Tibial nerve (tissue), 4 donors: ENCODE data around the gene LACRT. TPM values are rescaled to one million over a fixed set of nuclear protein-coding genes. Genes with fewer than 3 reads are reported as not detected.

ENCODE experiments used
- DNase-seq, 2 donors: peaks; one replicate each; pipeline ENCODE4 v3.0.0-alpha.2; 2019; ENCODE audit warnings: low spot score in 2 of 2
- H3K27ac ChIP-seq, 4 donors: fragments of 200-600 bp; sonication (generic) in 3 of 4; one replicate each; pipeline ENCODE4 v1.5.1; 2017 to 2019; ENCODE audit warnings: mild to moderate bottlenecking in 1 of 4
- H3K27me3 ChIP-seq, 2 donors: fragments of 200-600 bp; sonication (generic) in 1 of 2; one replicate each; pipeline versions ENCODE4 v1.5.1 to v1.6.0; 2017 to 2019
- H3K36me3 ChIP-seq, 3 donors: fragments of 200-600 bp; sonication (generic); one replicate each; pipeline ENCODE4 v1.5.1; 2018 to 2019
- H3K4me1 ChIP-seq, 4 donors: fragments of 200-600 bp; sonication (generic) in 3 of 4; one replicate each; pipeline ENCODE4 v1.5.1; 2017 to 2019
- H3K4me3 ChIP-seq, 4 donors: fragments of 200-600 bp; sonication (generic) in 3 of 4; one replicate each; pipeline ENCODE4 v1.5.1; 2017 to 2019; ENCODE audit warnings: mild to moderate bottlenecking in 1 of 4, moderate library complexity in 1 of 4
- H3K9me3 ChIP-seq, 4 donors: fragments of 200-600 bp; sonication (generic) in 3 of 4; one replicate each; pipeline ENCODE4 v1.5.1; 2017 to 2019
- EP300 ChIP-seq, 2 donors: sonication (generic); formaldehyde crosslinking; IDR thresholded peaks; one replicate each; pipeline ENCODE4 v1.6.1; 2017; ENCODE audit warnings: antibody characterized with exemption in 2 of 2, mild to moderate bottlenecking in 1 of 2
- POLR2A ChIP-seq, 2 donors: fragments of 450-650 bp; IDR thresholded peaks; one replicate each; pipeline ENCODE4 v1.6.1; 2017; ENCODE audit warnings: antibody characterized with exemption in 2 of 2, mild to moderate bottlenecking in 2 of 2, moderate library complexity in 2 of 2
- WGBS, 2 donors: methylation state at CpG; one replicate each; pipeline ENCODE4 v1.1.5; 2018; 5-methylcytosine and 5-hydroxymethylcytosine counted together
- total RNA-seq, 4 donors: library from RNA; depleted of rRNA; stranded (reverse); fragments of >200 nt; gene quantifications; one replicate each; pipeline ENCODE4 v1.1.0, GENCODE V29; 2016
- TF ChIP-seq, protein P1 (sequence below), 5 experiments: fragments of 200-600 bp in 3 of 5; fragments of 450-650 bp in 2 of 5; sonication (generic) in 3 of 5; IDR thresholded peaks; one replicate each; pipeline ENCODE4 v1.5.1; 2016 to 2019; ENCODE audit warnings: antibody characterized with exemption in 5 of 5, mild to moderate bottlenecking in 3 of 5, moderate library complexity in 2 of 5

The LACRT gene
- total RNA-seq, 4 donors from 2014 or later: not detected

DNA sequence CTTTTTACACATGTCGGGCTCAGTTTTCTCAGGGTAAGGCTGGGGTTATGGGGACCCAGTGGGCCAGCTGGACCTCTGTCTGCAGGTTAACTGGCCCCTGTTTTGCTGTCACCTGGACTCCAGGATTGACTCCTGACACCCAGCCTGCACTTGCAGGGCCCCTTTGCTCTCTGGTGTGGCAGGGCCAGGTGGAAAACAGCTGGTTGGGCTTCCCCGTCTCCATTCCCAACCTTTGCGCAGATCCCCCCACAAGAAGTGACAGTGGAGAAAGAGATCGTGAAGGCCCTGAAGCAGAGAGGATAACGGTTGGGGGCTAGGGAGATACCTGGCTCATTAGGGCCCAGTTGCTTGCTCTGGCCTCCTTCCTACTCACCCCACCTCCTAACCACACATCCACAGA, 44.7 kb downstream of the LACRT start:
- 91 to 95% methylated on average over 5 of the region's 5 CpGs for WGBS, 2 donors
- Histone ChIP-seq H3K27me3 (peaks cover 0 to 13% of the 10 kb centered on the region in 2 donors), H3K9me3 (no peaks in the 10 kb centered on the region), H3K36me3 (no peaks in the 10 kb centered on the region), H3K27ac (no peak overlapping the region), H3K4me3 (no peak overlapping the region), H3K4me1 (peaks cover 0 to 21% (median 6%) of the 10 kb centered on the region in 4 donors)
- no peak for DNase-seq
- TF ChIP-seq, protein P1, sequence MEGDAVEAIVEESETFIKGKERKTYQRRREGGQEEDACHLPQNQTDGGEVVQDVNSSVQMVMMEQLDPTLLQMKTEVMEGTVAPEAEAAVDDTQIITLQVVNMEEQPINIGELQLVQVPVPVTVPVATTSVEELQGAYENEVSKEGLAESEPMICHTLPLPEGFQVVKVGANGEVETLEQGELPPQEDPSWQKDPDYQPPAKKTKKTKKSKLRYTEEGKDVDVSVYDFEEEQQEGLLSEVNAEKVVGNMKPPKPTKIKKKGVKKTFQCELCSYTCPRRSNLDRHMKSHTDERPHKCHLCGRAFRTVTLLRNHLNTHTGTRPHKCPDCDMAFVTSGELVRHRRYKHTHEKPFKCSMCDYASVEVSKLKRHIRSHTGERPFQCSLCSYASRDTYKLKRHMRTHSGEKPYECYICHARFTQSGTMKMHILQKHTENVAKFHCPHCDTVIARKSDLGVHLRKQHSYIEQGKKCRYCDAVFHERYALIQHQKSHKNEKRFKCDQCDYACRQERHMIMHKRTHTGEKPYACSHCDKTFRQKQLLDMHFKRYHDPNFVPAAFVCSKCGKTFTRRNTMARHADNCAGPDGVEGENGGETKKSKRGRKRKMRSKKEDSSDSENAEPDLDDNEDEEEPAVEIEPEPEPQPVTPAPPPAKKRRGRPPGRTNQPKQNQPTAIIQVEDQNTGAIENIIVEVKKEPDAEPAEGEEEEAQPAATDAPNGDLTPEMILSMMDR (IDR thresholded peaks at IDR 0.05): no peak
- no peak for TF ChIP-seq EP300 (IDR thresholded peaks at IDR 0.05)
- TF ChIP-seq POLR2A (IDR thresholded peaks at IDR 0.05): no peak

DNA sequence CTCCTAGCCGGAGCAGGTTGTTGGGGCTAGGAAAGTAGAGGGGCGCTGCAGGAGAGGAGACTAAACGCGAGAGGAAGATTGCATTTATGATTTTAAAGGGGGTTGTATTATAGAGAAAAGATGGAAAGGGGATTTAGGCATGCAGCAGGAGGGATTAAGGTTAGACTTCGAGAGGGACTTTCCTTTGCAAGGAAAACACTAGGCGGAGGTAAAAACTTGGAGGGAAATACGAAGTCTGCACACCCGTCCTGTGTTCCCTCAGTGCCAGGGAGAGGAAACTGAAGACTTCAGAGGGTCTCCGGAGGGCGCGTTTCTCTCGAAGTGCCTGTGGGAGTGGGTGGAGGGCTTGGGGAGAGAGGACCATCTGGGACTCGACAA, 45.8 kb downstream of the LACRT start:
- no peaks in the 10 kb centered on the region for H3K36me3 ChIP-seq
- H3K27me3 ChIP-seq: peaks cover 0 to 13% of the 10 kb centered on the region in 2 donors
- no peak for DNase-seq
- no peaks in the 10 kb centered on the region for H3K9me3 ChIP-seq
- WGBS, 2 donors: 22 to 25% methylated on average over 13 of the region's 13 CpGs
- peak overlapping the region in 1 of 4 donors; percentile 56 for H3K27ac ChIP-seq
- no peak for TF ChIP-seq POLR2A (IDR thresholded peaks at IDR 0.05)
- TF ChIP-seq, protein P1 (IDR thresholded peaks at IDR 0.05): no peak
- peak overlapping the region; percentile 13 to 60 (median 34) for H3K4me3 ChIP-seq
- H3K4me1 ChIP-seq: peaks cover 0 to 21% (median 6%) of the 10 kb centered on the region in 4 donors

DNA sequence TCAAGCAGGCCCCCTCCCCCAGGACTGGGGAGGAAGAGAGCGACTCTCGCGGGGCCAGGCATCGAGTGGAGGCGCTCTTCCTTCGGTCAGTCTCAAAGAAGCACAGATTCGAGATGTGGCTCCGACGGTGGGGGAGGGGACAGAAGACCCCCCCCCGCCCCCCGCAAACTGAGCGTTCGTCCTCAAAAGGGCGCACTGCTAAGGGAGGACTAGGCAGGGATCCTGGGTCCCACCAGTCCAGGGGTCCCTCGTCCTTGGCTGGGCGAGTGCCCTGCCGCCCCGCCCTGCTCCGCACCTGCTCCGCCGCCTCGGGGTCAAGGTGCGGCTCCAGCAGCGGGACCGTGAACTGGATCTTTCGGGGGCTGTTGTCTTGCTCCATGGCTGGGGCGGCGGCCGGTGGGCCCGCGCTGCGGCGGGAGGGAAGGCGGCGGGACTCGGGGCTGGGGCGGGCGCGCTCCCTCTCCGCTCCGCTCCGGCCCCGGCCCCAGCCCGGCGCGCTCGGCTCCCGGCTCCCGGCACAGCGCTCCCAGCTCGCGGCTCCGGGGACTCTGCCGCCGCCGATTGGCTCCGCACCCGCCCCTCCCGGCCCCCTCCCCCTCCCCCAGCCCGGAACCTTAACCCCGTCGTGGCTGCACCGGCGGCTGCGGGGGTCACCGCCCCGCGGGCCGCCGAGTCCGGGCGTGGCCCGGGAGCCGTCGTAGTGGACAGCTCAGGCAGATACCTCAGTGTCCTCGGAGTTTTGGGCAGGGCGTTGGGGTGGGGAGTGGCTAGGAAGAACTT, 46.4 kb downstream of the LACRT start, which contains the start of gene PPP1R1A:
PPP1R1A (minus strand) TSS at position 550 of the 780 bp plus-strand sequence; CDS start at position 379, 171 bp downstream.
- no peak for DNase-seq
- Histone ChIP-seq H3K4me3 (peak within 1 kb of the TSS; percentile 13 to 60 (median 34)), H3K27ac (peak within 1 kb of the TSS in 2 of 4 donors; percentile 49 to 56), H3K27me3 (peaks cover 0 to 13% of the 10 kb centered on the region in 2 donors), H3K9me3 (no peaks in the 10 kb centered on the region), H3K4me1 (peaks cover 0 to 21% (median 6%) of the 10 kb centered on the region in 4 donors), H3K36me3 (no peaks in the 10 kb centered on the region)
- TF ChIP-seq POLR2A (IDR thresholded peaks at IDR 0.05) (no peak), EP300 (IDR thresholded peaks at IDR 0.05) (no peak)
- TF ChIP-seq, protein P1 (IDR thresholded peaks at IDR 0.05): no peak
- 1 to 2% methylated on average over 12 to 45 of the region's 77 CpGs for WGBS, 2 donors

DNA sequence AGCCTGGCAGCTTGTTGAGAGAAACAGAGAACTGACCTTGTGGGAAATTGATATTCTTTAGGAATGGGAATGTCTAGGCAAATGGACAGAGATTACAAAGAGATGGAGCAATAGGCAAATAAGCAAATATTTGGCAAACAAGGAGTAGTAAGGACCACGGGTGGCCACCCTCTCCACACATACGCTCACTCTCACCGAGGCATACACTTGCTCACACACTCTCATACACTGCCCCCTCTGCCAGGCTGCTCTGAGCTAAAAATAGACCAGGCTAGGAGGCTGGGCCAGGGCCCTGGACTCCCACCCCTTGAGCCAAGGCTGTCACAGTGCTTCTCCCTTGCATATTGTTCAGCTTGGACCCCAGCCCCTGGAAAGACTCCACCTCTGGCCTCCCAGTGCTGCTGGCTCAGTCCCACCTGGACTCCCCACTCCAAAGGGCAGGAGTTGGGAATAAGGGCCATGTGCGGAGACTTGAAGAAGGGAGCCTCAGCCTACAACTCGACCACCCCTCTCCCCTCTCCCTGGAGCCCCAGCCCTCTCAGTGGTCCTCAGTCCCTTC, 47.3 kb downstream of the LACRT start:
- Histone ChIP-seq H3K4me1 (peaks cover 0 to 21% (median 6%) of the 10 kb centered on the region in 4 donors), H3K27ac (peak overlapping the region in 1 of 4 donors; percentile 49), H3K27me3 (peaks cover 0 to 13% of the 10 kb centered on the region in 2 donors), H3K4me3 (peak overlapping the region in 2 of 4 donors; percentile 29 to 60), H3K9me3 (no peaks in the 10 kb centered on the region), H3K36me3 (no peaks in the 10 kb centered on the region)
- TF ChIP-seq EP300 (IDR thresholded peaks at IDR 0.05) (no peak), POLR2A (IDR thresholded peaks at IDR 0.05) (no peak)
- TF ChIP-seq, protein P1 (IDR thresholded peaks at IDR 0.05): no peak
- 26 to 37% methylated on average over 5 of the region's 5 CpGs for WGBS, 2 donors
- DNase-seq: no peak

DNA sequence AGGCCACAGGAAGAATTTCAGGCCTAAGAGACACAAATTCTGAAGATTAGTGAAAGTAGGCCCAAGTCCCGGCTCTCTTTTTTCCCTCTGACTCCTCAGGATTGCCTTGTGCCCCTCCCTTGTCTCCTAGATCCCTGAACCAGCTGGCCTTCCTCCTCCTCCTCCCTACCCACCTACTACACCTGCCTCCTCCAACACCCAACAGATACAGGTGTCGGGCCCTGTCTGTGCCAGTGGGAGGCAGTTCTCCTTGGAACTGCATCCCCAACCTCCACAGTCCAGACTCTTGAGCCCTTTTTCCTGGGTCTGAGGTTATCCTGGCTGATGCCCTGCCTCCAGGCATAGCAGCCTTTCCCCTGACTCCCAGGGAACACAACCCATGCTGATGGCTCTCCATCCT, 48.1 kb downstream of the LACRT start:
- 80 to 95% methylated on average over 2 of the region's 2 CpGs for WGBS, 2 donors
- no peak for DNase-seq
- H3K27ac ChIP-seq: no peak overlapping the region
- H3K9me3 ChIP-seq: no peaks in the 10 kb centered on the region
- peaks cover 0 to 21% (median 6%) of the 10 kb centered on the region in 4 donors for H3K4me1 ChIP-seq
- no peak for TF ChIP-seq POLR2A (IDR thresholded peaks at IDR 0.05)
- TF ChIP-seq, protein P1 (IDR thresholded peaks at IDR 0.05): no peak
- no peak for TF ChIP-seq EP300 (IDR thresholded peaks at IDR 0.05)
- H3K27me3 ChIP-seq: peaks cover 0 to 13% of the 10 kb centered on the region in 2 donors
- H3K4me3 ChIP-seq: no peak overlapping the region
- H3K36me3 ChIP-seq: no peaks in the 10 kb centered on the region
